LoVo (cell line): ENCODE measurements around the gene DOK5.
"Not testable (repeated sequence)": the region's sequence is repeated elsewhere in the genome, so short reads cannot be mapped to it uniquely, and the experiment has no call there.

Experiments used
- DNase-seq: peaks from one replicate; pipeline ENCODE4 v3.0.0-alpha.2; 2016; ENCODE audit warnings: low spot score

DOK5 gene

GRCh38 chr20:54475334-54476168 is at the start of gene DOK5:
Gene DOK5 (plus strand): TSS chr20:54475593. CDS start chr20:54475947, 354 bp downstream.
- DNase-seq = no peak

- DNase-seq = no peak
Observed at GRCh38 chr20:54429364-54429763, 46.0 kb upstream of the DOK5 start.

- DNase-seq = no peak
Observed at GRCh38 chr20:54431156-54431944, 44.0 kb upstream of the DOK5 start.

GRCh38 chr20:54432966-54433365 is 42.4 kb upstream of the DOK5 start:
- no peak for DNase-seq

- DNase-seq = no peak
Observed at GRCh38 chr20:54433636-54434035, 41.8 kb upstream of the DOK5 start.

- no peak for DNase-seq
Observed at GRCh38 chr20:54434196-54434595, 41.2 kb upstream of the DOK5 start.

- DNase-seq = no peak
Observed at GRCh38 chr20:54435015-54435414, 40.4 kb upstream of the DOK5 start.

GRCh38 chr20:54436410-54436809 is 39.0 kb upstream of the DOK5 start:
- DNase-seq = not testable (repeated sequence)

GRCh38 chr20:54438166-54438565 is 37.2 kb upstream of the DOK5 start:
- DNase-seq = no peak

GRCh38 chr20:54450207-54450606 is 25.2 kb upstream of the DOK5 start:
- no peak for DNase-seq

- DNase-seq = no peak
Observed at GRCh38 chr20:54451171-54451570, 24.2 kb upstream of the DOK5 start.

GRCh38 chr20:54452277-54452676 is 23.1 kb upstream of the DOK5 start:
- DNase-seq = no peak

- DNase-seq = no peak
Observed at GRCh38 chr20:54454982-54455381, 20.4 kb upstream of the DOK5 start.

GRCh38 chr20:54456423-54456822 is 19.0 kb upstream of the DOK5 start:
- DNase-seq = peak; percentile 50

GRCh38 chr20:54456961-54457360 is 18.4 kb upstream of the DOK5 start:
- no peak for DNase-seq

GRCh38 chr20:54458219-54458618 is 17.2 kb upstream of the DOK5 start:
- no peak for DNase-seq

GRCh38 chr20:54459279-54459678 is 16.1 kb upstream of the DOK5 start:
- DNase-seq = no peak

GRCh38 chr20:54464003-54464402 is 11.4 kb upstream of the DOK5 start:
- DNase-seq = no peak

GRCh38 chr20:54466127-54466526 is 9.3 kb upstream of the DOK5 start:
- no peak for DNase-seq

- no peak for DNase-seq
Observed at GRCh38 chr20:54467622-54468021, 7.8 kb upstream of the DOK5 start.

GRCh38 chr20:54468082-54468481 is 7.3 kb upstream of the DOK5 start:
- DNase-seq = no peak

GRCh38 chr20:54469293-54469692 is 6.1 kb upstream of the DOK5 start:
- no peak for DNase-seq

GRCh38 chr20:54469952-54470351 is 5.4 kb upstream of the DOK5 start:
- no peak for DNase-seq
